SK-N-MC (cell line): ENCODE results near the gene ARRDC5.
"Not testable (repeated sequence)": the region's sequence is repeated elsewhere in the genome, so short reads cannot be mapped to it uniquely, and the experiment has no call there.

Experiments
- EZH2 ChIP-seq: fragments of 200-600 bp; sonication (generic); IDR thresholded peaks from one replicate; pipeline ENCODE4 v1.6.1; 2017; ENCODE audit warnings: antibody characterized with exemption
- FOXP2 ChIP-seq: optimal IDR thresholded peaks from 2 replicates; pipeline ENCODE3; 2011; ENCODE audit warnings: mild to moderate bottlenecking, moderate library complexity; ENCODE audit not compliant: insufficient read depth; ENCODE audit errors: extremely low read length, control extremely low read depth
- POLR2AphosphoS5 ChIP-seq: IDR thresholded peaks from 2 replicates; pipeline ENCODE4 v1.6.1; 2012; ENCODE audit warnings: mild to moderate bottlenecking, low read depth, low read length, borderline replicate concordance

DNA sequence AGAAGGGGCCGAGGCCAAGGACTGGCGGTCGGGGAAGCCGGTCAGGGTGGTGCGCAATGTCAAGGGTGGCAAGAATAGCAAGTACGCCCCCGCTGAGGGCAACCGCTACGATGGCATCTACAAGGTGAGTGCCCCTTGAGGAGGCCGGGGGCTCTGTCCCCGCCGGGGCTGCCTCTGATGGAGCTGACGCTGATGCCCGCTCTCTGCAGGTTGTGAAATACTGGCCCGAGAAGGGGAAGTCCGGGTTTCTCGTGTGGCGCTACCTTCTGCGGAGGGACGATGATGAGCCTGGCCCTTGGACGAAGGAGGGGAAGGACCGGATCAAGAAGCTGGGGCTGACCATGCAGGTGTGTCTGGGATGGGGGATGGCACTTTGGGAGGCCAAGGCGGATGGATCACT, 48.0 kb upstream of the ARRDC5 start:
- TF ChIP-seq EZH2, POLR2AphosphoS5, FOXP2: not testable (repeated sequence)
